ENCODE results near the gene MTHFD2.

The MTHFD2 gene

DNA sequence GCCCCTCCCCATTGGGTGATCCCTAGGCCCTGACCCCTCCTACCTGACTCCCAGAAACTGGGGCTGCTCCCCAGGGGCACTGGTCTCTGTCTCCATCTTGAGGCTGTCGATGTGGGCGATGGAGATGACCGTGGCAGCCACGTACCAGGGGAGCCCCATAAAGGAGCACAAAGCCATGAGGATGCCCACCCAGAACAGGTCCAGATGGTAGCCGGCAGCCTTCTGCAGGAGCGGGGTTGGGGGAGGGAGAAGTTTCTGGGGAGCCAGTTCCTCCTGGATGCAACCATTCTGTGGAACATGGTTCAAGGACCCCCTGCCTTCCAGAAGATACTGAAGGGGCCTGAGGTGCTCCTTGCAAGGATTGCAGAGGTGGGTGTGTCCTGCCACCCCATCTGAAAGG is 34.0 kb downstream of the MTHFD2 start:
- no peak for DNase-seq

DNA sequence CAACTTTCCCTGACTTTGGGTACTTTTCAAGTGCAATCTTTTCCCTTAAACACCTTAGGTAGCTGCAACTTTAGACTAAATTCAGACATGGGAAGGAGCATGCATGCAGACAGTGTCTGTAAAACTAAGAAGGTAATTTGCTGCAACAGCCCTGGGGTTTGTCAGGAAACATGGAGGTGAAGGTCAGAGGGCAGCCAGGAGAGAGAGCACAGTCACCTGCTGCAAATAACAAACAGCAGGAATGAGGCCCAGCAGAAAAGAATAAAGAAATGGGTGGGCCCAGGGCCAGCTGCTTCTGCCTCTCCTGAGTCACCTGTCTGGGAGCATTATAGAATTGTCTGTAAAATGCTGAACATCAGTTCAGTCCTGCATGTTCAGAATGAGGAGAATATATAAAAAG is 35.2 kb downstream of the MTHFD2 start:
- no peak for DNase-seq

GRCh38 chr2:74235041-74235440 is 36.6 kb downstream of the MTHFD2 start:
- DNase-seq, result no peak

- DNase-seq, result no peak
Observed at GRCh38 chr2:74238879-74239278, 40.5 kb downstream of the MTHFD2 start.

DNA sequence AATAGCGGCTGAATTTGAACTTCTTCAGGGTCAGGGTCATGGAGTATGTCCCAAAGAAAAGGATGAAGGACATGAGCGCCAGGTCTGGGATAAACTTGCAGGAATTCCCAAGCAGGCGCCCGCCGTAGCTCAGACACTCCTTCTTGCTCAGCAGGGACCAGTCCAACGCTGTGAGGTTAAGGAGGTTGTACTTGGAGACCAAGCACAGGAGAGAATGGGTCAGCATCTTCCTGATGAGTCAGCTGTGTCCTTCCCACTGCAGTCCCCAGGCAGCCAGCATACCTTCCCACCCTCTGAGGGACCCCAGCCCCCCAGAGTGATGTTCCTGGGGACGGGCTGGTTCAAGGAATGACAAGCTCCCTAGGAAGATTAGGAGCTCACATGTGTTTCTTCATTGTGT is 40.9 kb downstream of the MTHFD2 start:
- DNase-seq, result no peak

GRCh38 chr2:74242354-74243071 is 44.1 kb downstream of the MTHFD2 start:
- no peak for DNase-seq

DNA sequence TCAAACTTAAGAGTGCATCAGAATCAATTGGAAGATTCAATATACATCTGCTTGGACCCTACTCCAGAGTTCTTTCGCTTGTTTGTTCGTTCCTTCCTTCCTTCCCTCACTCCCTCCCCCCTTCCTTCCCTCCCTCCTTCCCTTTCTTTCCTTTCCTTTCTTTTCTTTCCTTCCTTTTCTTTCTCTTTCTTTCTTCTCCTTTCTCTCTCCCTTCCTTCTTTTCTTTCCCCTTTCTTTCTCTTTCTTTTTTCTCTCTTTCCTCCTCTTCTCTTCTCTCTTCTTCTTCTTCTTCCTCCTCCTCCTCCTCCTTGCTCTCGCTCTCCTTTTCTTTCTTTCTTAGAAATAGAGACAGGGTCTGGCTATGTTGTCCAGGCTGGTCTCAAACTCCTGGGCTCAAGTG is 45.9 kb downstream of the MTHFD2 start:
- no peak for DNase-seq

GRCh38 chr2:74246496-74247195 is 48.2 kb downstream of the MTHFD2 start:
- DNase-seq, result no peak

DNA sequence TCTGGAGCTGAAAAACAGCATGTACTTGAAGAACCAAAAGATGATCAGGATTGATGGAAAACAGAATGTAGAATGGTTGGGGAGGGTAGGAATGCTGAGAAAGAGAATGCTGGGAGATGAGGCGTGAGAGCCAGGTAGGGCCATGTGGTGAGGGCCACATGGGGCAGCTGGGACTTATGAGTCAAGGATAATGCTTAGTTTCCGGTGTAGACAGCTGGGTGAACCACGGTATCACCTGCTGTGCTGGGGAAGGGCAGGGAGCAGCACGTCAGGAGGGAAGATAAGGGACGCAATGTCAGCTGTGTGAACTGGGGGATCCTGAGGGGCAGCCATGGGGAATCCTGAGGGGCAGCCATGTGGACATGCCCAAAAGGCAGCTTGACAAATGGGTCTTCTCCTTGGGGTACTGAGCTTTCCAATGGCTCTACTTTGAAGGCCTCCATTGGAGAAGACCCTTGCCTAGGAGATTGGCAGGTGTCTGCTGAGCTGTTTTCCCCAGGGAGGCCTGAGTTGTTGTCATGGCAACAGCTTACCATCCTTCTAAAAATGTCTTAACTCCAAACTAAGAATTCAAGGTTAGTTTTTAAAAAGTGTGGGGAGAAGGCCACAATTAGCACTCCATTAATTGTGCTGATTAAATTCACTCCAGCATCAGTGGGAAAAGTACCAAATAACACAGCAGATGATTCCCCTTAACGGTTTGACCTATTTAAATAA is 51.1 kb downstream of the MTHFD2 start:
- no peak for DNase-seq

GRCh38 chr2:74250189-74250631 is 51.8 kb downstream of the MTHFD2 start:
- peak; percentile 22 for DNase-seq

- DNase-seq, result no peak
Observed at GRCh38 chr2:74252036-74252435, 53.6 kb downstream of the MTHFD2 start.

DNA sequence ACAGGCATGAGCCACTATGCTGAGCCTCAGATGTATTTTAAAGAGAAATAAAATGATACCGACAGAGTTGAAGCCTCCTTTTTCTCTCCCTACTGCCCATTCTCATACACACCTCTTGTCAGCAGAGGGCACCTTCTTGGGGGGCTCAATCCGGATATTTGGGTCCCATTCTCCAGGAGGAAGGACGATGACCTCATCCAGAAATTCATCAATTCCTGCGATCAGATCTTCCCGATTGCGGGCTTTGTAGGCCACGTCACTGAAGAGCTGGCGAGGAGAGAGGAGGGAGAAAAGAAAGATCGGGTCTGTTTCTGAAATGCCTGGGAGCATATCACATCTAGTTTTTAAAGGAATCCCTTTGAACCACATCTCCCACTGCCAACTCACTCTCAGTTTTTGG is 54.4 kb downstream of the MTHFD2 start:
- no peak for DNase-seq

GRCh38 chr2:74253306-74253970 is 55.0 kb downstream of the MTHFD2 start:
- no peak for DNase-seq

DNA sequence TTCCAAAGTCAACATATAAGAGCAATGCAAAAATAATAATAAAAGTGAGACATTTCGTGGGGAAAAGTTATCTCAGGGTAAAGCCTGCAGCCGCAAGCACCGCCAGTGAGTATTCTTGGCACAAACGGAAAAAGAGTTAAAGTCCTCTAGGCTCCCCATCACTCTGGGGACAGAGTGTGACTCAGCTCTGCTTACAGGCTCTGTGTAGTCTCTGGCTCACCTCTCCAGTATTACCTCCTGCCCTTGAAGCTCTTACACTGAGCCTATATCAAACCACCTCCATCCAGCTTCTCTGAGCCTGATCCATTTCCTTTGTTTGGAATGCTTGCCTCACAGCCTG is 55.5 kb downstream of the MTHFD2 start:
- DNase-seq, result no peak

GRCh38 chr2:74255660-74256213 is 57.3 kb downstream of the MTHFD2 start:
- no peak for DNase-seq

- DNase-seq, result no peak
Observed at GRCh38 chr2:74259191-74259590, 60.8 kb downstream of the MTHFD2 start.

DNA sequence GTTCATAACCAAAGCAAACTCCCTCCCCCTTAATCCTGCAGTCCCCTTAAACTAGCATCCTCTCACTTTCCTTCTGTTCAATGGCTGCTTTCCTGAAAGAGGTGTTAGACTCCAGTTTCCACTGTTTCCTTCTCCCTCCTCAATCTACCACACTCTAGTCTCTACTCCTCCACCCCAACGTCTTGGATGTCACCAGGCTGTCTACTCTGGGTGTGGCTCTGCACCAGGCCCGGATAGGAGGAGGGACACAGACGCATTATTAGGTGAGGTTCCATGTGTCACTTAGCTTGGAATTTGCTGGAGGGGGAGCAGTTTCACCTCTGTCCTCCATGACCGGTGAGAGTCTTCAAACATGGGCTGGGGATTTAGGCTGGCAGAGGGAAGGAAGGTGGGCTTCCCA is 61.3 kb downstream of the MTHFD2 start:
- DNase-seq, result no peak

DNA sequence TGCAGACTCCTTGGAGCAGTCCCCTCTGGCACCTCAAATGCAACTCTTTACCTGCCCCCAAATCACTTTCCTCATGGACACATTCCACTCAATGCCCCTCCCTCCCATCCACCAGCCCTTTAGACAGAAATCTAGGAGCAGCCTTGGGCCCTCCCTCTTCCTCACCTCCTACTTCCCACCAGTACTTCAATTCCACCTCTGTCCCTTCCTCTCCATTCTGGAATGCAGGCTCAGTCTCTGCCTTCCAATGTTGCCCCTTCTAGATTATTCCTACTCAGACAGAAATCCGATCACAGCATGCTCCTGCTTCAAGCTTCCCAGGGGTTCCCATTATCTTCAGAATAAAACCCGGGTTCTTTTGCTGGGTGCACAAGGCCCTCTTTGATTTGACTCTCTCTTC is 62.1 kb downstream of the MTHFD2 start:
- DNase-seq, result no peak

DNA sequence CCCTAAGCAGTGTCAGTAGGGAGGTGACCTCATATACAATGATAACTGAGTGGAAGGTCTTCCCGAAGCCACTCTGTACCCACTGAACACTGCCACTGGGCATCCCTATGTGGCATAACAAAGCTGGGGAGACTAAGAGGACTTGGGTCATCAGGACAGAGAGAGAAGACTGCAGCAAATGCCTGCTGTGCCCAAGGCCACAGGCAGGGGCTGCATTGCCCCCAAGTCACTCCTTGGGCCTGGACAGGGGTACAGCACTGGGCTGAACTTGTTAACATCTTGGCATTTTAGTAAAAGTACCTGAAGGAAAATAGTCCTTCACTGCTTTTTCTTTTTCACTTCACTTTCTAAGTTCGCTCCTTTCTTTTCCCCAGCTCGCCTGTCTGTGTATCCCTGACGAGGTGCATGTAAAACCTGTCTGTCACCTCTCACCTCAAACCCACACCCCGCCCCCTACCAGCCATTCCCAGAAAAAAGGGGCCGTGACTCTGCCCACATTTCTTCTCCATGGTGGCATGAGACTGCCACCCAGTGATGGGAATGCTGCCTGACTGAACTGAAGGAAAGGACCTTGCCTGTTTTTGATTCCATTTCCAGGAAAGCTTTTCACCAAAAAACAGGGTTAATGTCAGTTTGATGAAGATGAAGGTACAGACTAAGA is 62.9 kb downstream of the MTHFD2 start:
- DNase-seq, result no peak

DNA sequence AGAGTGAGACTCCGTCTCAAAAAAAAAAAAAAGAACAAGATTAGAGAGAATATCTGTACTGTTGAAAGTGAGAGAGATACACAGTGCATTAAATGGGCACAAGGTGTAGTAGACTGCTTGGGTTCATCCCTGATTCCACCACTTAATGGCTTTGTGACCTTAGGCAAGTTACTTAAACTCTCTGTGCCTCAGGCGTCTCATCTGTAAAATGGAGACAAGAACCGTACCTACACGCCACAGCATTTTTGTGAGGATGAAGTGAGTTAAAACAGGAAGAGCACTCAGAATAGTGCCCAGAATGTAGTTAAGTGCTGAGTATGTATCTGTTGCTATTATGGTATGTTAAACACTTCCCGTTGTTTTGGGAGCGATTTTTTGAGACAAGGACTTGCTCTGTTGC is 64.3 kb downstream of the MTHFD2 start:
- DNase-seq, result no peak

DNA sequence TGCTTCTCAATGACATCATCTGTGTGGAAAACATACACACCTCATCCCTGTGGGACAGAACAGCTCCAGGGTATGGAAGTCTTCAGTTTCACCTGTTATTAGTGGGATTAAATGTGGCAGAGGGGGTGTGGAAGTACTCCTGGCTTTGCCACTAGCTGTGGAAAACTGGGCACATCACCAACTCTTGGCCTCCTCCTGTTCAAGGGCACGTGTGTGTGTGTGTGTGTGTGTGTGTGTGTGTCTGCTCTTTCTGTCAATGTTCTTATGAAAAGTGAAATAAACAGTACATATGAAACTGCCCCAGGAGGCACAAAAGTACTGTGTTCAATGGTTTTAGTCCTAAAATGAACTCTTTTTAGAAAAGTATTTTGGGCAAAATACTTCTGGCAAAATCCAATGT is 65.9 kb downstream of the MTHFD2 start:
- DNase-seq, result no peak

DNA sequence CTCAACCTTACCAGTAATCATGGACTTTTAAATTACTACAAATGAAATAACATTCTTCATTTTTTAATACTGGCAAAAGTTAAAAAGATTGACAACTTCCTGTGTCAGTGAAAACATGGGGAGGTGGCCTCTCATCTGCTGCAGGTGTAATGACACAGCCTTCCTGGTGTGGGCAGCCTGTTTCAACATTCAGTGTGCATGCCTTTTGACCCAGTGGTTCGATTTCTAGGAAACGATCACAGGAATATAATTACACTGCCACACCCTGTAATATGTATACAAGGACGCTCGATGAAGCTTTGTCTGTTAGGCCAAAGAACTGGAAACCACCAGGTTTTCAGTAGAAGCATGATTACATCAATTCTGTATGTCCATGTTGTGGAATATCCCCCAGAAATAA is 68.7 kb downstream of the MTHFD2 start:
- peak; percentile 14 for DNase-seq

All from NCI-H2227 treated with DMSO at 0.1 percent for 48 hours (cell line).